ENCODE data around the gene APP.

GRCh38 chr21:26167593-26167992 lies 3.0 kb downstream of the APP start:
- TF ChIP-seq CTCF (conservative IDR thresholded peaks at IDR 0.05; ENCODE audit: low read depth, low read length) (no peak), EZH2 (IDR thresholded peaks at IDR 0.05; ENCODE audit: borderline replicate concordance, low read depth, low read length, poor library complexity, severe bottlenecking) (no peak)

All from A673 (cell line).